ENCODE results near the gene MSX1. TPM values are rescaled to one million over a fixed set of nuclear protein-coding genes. Genes with fewer than 3 reads are reported as not detected.

The MSX1 gene
- total RNA-seq, 1 donor from 2014 or later: 31.4 TPM

DNA sequence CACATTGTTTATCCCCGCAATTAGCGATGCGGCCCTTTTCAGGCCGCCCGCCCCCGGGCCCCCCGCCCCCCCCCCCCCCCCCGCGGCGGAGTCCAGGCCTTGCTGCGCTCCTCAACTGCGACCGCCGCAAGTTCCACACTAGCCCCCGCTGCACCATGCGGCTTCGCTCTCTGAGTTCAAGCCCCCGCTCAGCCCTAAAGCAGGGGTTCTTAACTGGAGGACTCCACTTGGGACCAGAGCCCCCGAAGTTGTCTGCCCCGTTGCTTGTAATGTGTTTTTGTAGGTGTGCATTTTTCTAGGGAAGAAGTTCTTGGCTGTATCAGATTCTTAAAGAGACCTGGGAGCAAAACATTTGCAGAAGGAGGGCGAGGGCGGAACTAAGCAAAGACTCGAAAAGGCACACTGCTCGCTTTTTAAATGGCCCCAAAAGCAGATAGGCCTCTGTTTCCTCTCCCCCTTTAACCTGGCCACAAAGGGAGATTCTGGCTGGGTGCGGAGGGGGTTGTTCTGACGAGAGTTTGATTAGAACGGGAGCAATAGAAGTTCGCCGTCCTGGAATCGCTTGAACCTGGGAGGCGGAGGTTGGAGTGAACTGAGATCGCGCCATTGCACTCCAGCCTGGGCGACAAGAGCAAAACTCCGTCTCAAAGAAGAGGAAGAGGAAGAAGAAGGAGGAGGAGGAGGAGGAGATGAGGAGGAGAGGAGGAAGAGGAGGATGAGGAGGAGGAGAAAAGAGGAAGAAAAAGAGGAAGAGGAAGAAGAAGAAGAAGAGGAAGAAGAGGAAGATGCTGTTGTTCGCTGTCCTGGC, 2.3 kb upstream of the MSX1 start:
- Histone ChIP-seq H3K4me3 (peak overlapping the region; percentile 22 to 29), H3K9me3 (no peaks in the 10 kb centered on the region), H3K27ac (peak overlapping the region; percentile 35), H3K27me3 (peaks cover 5% of the 10 kb centered on the region), H3K36me3 (no peaks in the 10 kb centered on the region), H3K4me1 (peaks cover 49% of the 10 kb centered on the region)
- TF ChIP-seq POLR2A (IDR thresholded peaks at IDR 0.05): no peak
- TF ChIP-seq POLR2AphosphoS5 (IDR thresholded peaks at IDR 0.05; ENCODE audit: insufficient read depth in 1 of 2, low read depth in 1 of 2): no peak
- DNase-seq (ENCODE audit: extremely low spot score in 2 of 2): no peak
- intact Hi-C loops (cut with DNase I): loop anchor here (10.0 kb wide), 1 partner anchor 362 kb away; no protein-coding TSS in a partner anchor

DNA sequence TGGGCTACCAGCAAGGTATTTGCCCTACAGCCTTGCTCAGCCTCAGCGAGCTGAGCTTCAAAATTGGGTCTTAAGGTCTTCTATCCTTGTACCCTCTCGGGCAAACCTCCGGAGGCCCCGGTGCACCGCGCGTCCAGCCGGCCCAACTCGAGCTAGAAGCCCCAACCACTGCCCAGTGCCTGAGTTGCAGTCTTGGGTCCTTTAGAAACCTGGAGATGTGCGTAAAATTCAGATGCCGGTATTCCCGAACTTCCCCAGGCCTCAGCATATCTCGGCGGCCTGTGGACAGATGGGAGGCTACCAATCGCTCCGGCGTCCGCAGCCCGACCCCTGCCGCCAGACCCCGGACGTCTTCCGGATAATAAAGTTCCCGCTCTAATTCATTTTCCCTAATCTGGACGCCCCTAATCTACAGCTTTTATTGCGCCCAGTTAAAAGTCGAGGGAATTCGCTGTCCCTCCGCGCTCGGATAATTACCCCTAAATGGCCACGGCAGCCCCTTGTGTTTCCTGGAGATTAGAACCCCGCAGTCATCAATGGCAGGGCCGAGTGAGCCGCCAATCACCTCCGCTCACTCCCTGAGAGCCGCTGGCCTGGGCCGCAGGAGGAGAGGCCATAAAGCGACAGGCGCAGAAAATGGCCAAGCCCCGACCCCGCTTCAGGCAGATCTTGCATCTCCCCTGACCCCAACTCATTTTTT, 1.5 kb upstream of the MSX1 start:
- H3K4me3 ChIP-seq: no peak overlapping the region
- peaks cover 0 to 5% of the 10 kb centered on the region in 2 donors for H3K36me3 ChIP-seq
- intact Hi-C loops (cut with DNase I): loop anchor here (10.0 kb wide), 1 partner anchor 363 kb away; no protein-coding TSS in a partner anchor
- H3K9me3 ChIP-seq: no peaks in the 10 kb centered on the region
- peaks cover 5% of the 10 kb centered on the region for H3K27me3 ChIP-seq
- no peak overlapping the region for H3K27ac ChIP-seq
- peaks cover 44% of the 10 kb centered on the region for H3K4me1 ChIP-seq
- DNase-seq (ENCODE audit: extremely low spot score in 2 of 2): no peak
- TF ChIP-seq POLR2AphosphoS5 (IDR thresholded peaks at IDR 0.05; ENCODE audit: insufficient read depth in 1 of 2, low read depth in 1 of 2) (no peak), POLR2A (IDR thresholded peaks at IDR 0.05) (no peak)
- TF ChIP-seq, protein P1, sequence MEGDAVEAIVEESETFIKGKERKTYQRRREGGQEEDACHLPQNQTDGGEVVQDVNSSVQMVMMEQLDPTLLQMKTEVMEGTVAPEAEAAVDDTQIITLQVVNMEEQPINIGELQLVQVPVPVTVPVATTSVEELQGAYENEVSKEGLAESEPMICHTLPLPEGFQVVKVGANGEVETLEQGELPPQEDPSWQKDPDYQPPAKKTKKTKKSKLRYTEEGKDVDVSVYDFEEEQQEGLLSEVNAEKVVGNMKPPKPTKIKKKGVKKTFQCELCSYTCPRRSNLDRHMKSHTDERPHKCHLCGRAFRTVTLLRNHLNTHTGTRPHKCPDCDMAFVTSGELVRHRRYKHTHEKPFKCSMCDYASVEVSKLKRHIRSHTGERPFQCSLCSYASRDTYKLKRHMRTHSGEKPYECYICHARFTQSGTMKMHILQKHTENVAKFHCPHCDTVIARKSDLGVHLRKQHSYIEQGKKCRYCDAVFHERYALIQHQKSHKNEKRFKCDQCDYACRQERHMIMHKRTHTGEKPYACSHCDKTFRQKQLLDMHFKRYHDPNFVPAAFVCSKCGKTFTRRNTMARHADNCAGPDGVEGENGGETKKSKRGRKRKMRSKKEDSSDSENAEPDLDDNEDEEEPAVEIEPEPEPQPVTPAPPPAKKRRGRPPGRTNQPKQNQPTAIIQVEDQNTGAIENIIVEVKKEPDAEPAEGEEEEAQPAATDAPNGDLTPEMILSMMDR (IDR thresholded peaks at IDR 0.05): no peak

DNA sequence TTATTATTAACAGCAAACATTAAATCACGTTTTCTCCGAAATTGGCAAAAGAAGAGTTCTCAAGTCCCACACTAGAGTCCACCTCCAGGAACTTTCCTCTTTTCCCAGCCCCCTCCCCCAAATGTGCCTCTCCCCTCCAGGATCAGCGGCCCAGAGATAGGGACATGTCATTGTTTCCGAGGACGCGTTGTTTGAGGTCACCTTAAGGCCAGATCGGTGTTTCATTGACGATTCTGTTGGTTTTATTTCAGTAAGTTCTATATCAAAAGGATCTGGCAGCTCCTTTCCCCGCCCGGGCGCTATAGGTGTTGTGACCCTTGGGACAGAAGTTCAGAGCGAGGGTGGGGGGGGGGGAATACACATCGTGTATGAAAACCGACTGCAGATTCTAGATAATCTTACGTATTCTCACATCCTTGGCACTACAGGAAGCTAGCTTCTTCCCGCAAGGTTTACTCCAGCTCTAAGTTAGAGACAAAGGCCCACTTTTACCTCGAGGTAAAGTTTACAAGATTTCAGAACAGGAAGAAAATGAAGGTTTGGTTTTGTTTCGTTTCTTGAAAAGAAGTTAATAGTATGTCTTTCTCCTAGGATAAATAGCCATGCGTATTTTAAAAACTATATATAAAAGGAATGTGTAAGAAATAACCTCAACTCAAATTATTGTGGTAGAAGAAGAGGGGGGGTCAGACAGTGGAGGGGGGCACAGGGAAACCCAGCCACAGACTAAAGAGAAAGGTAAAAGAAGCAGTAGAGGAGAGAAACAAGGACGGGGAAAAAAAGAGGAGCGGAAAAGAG, 739 bp upstream of the MSX1 start:
- intact Hi-C loops (cut with DNase I): loop anchor here (10.0 kb wide), 1 partner anchor 364 kb away; no protein-coding TSS in a partner anchor
- Histone ChIP-seq H3K9me3 (no peaks in the 10 kb centered on the region), H3K4me1 (peaks cover 41% of the 10 kb centered on the region), H3K36me3 (peaks cover 0 to 8% of the 10 kb centered on the region in 2 donors), H3K27ac (peak overlapping the region; percentile 79), H3K27me3 (peaks cover 5% of the 10 kb centered on the region), H3K4me3 (peak overlapping the region; percentile 70 to 80)
- TF ChIP-seq, protein P1 (IDR thresholded peaks at IDR 0.05): no peak
- no peak for TF ChIP-seq POLR2AphosphoS5 (IDR thresholded peaks at IDR 0.05; ENCODE audit: insufficient read depth in 1 of 2, low read depth in 1 of 2)
- TF ChIP-seq POLR2A (IDR thresholded peaks at IDR 0.05): no peak
- DNase-seq (ENCODE audit: extremely low spot score in 2 of 2): no peak

- Histone ChIP-seq H3K27ac (peak overlapping the region; percentile 79), H3K27me3 (peaks cover 5% of the 10 kb centered on the region), H3K9me3 (no peaks in the 10 kb centered on the region), H3K4me1 (peaks cover 33% of the 10 kb centered on the region), H3K4me3 (peak overlapping the region; percentile 70 to 80), H3K36me3 (peaks cover 0 to 8% of the 10 kb centered on the region in 2 donors)
- intact Hi-C loops (cut with DNase I): loop anchor here (5.0 to 10.0 kb wide), 3 partner anchors 132 to 1093 kb away; partner anchors contain the start of gene ADRA2C
- TF ChIP-seq POLR2AphosphoS5 (IDR thresholded peaks at IDR 0.05; ENCODE audit: insufficient read depth in 1 of 2, low read depth in 1 of 2) (peak in 1 of 2 donors; percentile 14), POLR2A (IDR thresholded peaks at IDR 0.05) (no peak)
- DNase-seq (ENCODE audit: extremely low spot score in 2 of 2): no peak
These were observed 534 bp downstream of the MSX1 start for GRCh38 chr4:4859799-4860599.

- DNase-seq (ENCODE audit: extremely low spot score in 2 of 2): no peak
- Histone ChIP-seq H3K4me1 (peaks cover 32% of the 10 kb centered on the region), H3K27ac (peak overlapping the region; percentile 79), H3K9me3 (no peaks in the 10 kb centered on the region), H3K4me3 (peak overlapping the region; percentile 70 to 80), H3K27me3 (peaks cover 5% of the 10 kb centered on the region), H3K36me3 (peaks cover 0 to 8% of the 10 kb centered on the region in 2 donors)
- intact Hi-C loops (cut with DNase I): loop anchor here (5.0 kb wide), 2 partner anchors 132 to 1093 kb away; partner anchors contain the start of gene ADRA2C
- TF ChIP-seq POLR2AphosphoS5 (IDR thresholded peaks at IDR 0.05; ENCODE audit: insufficient read depth in 1 of 2, low read depth in 1 of 2): peak in 1 of 2 donors; percentile 37
- TF ChIP-seq, protein P1 (IDR thresholded peaks at IDR 0.05): no peak
These were observed 1.3 kb downstream of the MSX1 start for GRCh38 chr4:4860600-4861389.
